Measurements from ENCODE around the gene SPAG9. TPM values are rescaled to one million over a fixed set of nuclear protein-coding genes. Genes with fewer than 3 reads are reported as not detected.
A peak's percentile ranks its signal among the peaks of the same experiment; 100 is the strongest.

SPAG9 gene
- total RNA-seq, 1 donor from 2014 or later = 72.9 TPM

DNA sequence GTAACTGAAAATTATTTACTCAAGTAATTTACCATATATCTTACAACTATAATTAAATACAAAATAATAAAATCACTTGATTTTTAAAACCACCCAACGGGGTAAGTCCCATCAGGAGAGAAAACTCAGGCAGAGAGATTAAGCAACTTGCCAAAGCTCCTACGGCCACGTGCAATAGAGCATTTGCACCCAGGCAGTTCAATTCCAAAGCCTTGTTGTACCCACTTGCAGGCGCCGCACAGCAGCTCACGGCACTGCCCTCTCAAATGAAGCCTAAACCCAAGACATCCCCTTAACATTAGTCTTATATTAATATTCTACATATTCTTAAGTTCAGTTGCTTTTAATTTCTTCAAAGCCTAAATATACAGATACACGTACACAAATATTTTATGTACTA, 75.7 kb downstream of the SPAG9 start:
- Mint-ChIP-seq H3K27ac (no peak overlapping the region), H3K27me3 (ENCODE audit: low read depth) (no peaks in the 10 kb centered on the region), H3K4me3 (peak overlapping the region; percentile 37), H3K36me3 (no peaks in the 10 kb centered on the region), H3K9me3 (no peaks in the 10 kb centered on the region), H3K4me1 (peaks cover 15% of the 10 kb centered on the region)
- TF ChIP-seq, protein P1, sequence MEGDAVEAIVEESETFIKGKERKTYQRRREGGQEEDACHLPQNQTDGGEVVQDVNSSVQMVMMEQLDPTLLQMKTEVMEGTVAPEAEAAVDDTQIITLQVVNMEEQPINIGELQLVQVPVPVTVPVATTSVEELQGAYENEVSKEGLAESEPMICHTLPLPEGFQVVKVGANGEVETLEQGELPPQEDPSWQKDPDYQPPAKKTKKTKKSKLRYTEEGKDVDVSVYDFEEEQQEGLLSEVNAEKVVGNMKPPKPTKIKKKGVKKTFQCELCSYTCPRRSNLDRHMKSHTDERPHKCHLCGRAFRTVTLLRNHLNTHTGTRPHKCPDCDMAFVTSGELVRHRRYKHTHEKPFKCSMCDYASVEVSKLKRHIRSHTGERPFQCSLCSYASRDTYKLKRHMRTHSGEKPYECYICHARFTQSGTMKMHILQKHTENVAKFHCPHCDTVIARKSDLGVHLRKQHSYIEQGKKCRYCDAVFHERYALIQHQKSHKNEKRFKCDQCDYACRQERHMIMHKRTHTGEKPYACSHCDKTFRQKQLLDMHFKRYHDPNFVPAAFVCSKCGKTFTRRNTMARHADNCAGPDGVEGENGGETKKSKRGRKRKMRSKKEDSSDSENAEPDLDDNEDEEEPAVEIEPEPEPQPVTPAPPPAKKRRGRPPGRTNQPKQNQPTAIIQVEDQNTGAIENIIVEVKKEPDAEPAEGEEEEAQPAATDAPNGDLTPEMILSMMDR (IDR thresholded peaks at IDR 0.05; ENCODE audit: unreplicated experiment) = no peak
- DNase-seq (ENCODE audit: low spot score in 2 of 2, unreplicated experiment in 2 of 2) = no peak

DNA sequence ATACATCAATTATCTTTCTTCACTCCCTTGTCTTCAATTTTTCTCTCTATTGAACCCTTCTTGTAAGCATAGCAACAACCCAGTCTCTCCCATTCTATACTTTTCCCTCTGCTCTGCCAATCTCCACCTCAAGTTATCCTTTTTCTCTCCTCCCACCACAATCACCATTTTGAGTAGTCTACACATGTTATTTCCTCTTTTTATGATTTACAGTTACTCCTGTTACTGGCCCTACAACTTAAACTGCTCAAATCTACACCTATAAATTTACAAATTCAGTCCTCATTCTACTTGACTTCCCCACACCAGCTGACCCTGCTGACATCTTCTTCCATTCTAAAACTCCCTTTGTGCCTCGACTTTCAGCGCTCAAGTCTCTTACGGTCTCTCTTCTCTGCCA, 84.6 kb downstream of the SPAG9 start:
- peaks cover 9% of the 10 kb centered on the region for H3K36me3 Mint-ChIP-seq
- TF ChIP-seq, protein P1 (IDR thresholded peaks at IDR 0.05; ENCODE audit: unreplicated experiment) = no peak
- H3K4me3 Mint-ChIP-seq = no peak overlapping the region
- DNase-seq (ENCODE audit: low spot score in 2 of 2, unreplicated experiment in 2 of 2) = no peak
- H3K9me3 Mint-ChIP-seq = no peaks in the 10 kb centered on the region
- H3K4me1 Mint-ChIP-seq = peaks cover 10% of the 10 kb centered on the region
- H3K27ac Mint-ChIP-seq = peak overlapping the region; percentile 27
- no peaks in the 10 kb centered on the region for H3K27me3 Mint-ChIP-seq (ENCODE audit: low read depth)

DNA sequence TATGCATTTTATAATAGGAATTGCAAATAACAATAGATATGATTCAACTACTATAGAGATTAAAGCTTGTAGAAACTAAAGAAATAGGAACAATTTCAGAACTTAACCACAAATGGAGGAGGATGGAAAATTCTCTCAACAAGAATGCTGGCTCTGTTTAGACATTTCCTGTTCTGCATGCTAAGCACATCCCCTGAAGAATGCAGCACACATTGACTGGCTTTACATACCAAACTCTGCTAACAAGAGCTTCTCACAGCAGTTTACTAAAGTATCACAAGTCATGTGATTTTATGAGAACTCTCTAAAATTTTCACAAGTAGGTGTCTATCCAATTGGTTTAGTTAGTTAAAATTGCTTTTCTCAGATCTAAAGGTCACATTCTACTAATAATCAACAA, 85.2 kb downstream of the SPAG9 start:
- Mint-ChIP-seq H3K4me3 (no peak overlapping the region), H3K27ac (peak overlapping the region; percentile 55), H3K36me3 (peaks cover 9% of the 10 kb centered on the region), H3K9me3 (no peaks in the 10 kb centered on the region), H3K4me1 (peaks cover 10% of the 10 kb centered on the region), H3K27me3 (ENCODE audit: low read depth) (no peaks in the 10 kb centered on the region)
- TF ChIP-seq, protein P1 (IDR thresholded peaks at IDR 0.05; ENCODE audit: unreplicated experiment) = no peak
- no peak for DNase-seq (ENCODE audit: low spot score in 2 of 2, unreplicated experiment in 2 of 2)

DNA sequence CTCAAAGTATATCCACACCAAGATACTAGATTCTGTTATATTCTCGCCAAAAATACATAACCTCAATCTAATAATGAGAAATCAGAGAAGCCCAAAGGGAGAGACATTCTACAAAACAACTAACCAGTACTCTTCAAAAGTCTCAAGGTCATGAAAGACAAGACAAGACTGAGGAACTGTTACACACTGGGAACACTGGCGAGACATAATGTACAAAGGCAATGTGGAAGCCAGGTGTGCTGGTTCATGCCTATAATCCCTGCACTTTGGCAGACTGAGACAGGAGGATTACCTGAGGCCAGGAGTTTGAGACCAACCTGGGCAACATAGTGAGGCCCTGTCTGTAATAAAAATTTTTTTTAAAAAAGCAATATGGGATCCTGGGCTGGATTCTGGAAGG, 85.9 kb downstream of the SPAG9 start:
- no peak overlapping the region for H3K4me3 Mint-ChIP-seq
- TF ChIP-seq, protein P1 (IDR thresholded peaks at IDR 0.05; ENCODE audit: unreplicated experiment) = no peak
- H3K9me3 Mint-ChIP-seq = no peaks in the 10 kb centered on the region
- no peak for DNase-seq (ENCODE audit: low spot score in 2 of 2, unreplicated experiment in 2 of 2)
- H3K27me3 Mint-ChIP-seq (ENCODE audit: low read depth) = no peaks in the 10 kb centered on the region
- H3K27ac Mint-ChIP-seq = peak overlapping the region; percentile 55
- H3K4me1 Mint-ChIP-seq = peaks cover 10% of the 10 kb centered on the region
- H3K36me3 Mint-ChIP-seq = peaks cover 9% of the 10 kb centered on the region

DNA sequence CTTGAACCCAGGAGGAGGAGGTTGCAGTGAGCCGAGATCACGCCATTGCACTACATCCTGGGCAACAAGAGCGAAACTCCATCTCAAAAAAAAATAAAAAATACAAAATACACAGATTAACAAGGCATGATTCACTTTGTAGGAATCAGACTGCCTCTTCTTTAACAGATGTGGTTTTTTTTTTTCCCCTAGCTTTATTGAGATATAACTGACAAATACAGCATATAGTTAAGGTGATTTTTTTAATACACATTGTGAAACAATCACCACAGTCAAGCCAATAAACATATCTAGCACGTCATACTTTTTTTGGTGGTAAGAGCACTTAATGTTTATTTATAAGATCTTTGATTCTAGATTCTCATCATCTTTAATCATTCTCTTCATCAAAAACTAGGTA, 87.8 kb downstream of the SPAG9 start:
- Mint-ChIP-seq H3K4me1 (peaks cover 10% of the 10 kb centered on the region), H3K27ac (no peak overlapping the region), H3K36me3 (peaks cover 5% of the 10 kb centered on the region), H3K27me3 (ENCODE audit: low read depth) (no peaks in the 10 kb centered on the region), H3K9me3 (no peaks in the 10 kb centered on the region), H3K4me3 (no peak overlapping the region)
- TF ChIP-seq, protein P1 (IDR thresholded peaks at IDR 0.05; ENCODE audit: unreplicated experiment) = no peak
- no peak for DNase-seq (ENCODE audit: low spot score in 2 of 2, unreplicated experiment in 2 of 2)

All from mesothelial cell of epicardium (in vitro differentiated cells).